AG04449 (cell line): ENCODE results near the gene SNTG2.

Source experiments
- CTCF ChIA-PET: fragments of 350-600 bp; formaldehyde crosslinking; extraction: SDS; loops from one replicate; lab custom pipeline; 2021; ENCODE audit warnings: antibody characterized with exemption; lab: Yijun Ruan, JAX
- POLR2A ChIA-PET: fragments of 400-600, 350-600 bp; formaldehyde crosslinking; extraction: SDS; loops from one replicate; lab custom pipeline; 2020; ENCODE audit warnings: antibody characterized with exemption, inconsistent platforms; lab: Yijun Ruan, JAX
- DNase-seq: peaks from one replicate; pipeline ENCODE4 v3.0.0-alpha.2; 2010; ENCODE audit warnings: low read depth, low spot score
- H3K4me3 ChIP-seq: 2 replicates; pipeline ENCODE4 v1.5.1; 2011; ENCODE audit warnings: low read depth, mild to moderate bottlenecking, control low read depth, low read length
- TF ChIP-seq, protein P1 (sequence below): IDR thresholded peaks from one replicate; pipeline ENCODE4 v1.5.1; 2011; ENCODE audit warnings: mild to moderate bottlenecking, moderate library complexity, low read length, control low read depth, inconsistent platforms; ENCODE audit not compliant: insufficient read depth; ENCODE audit errors: missing control alignments

Gene SNTG2

GRCh38 chr2:1246991-1247390 is 296.3 kb downstream of the SNTG2 start:
- no peak for DNase-seq
- no peak overlapping the region for H3K4me3 ChIP-seq
- ChIA-PET CTCF (no interaction called here), POLR2A (no interaction called here)
- TF ChIP-seq, protein P1, sequence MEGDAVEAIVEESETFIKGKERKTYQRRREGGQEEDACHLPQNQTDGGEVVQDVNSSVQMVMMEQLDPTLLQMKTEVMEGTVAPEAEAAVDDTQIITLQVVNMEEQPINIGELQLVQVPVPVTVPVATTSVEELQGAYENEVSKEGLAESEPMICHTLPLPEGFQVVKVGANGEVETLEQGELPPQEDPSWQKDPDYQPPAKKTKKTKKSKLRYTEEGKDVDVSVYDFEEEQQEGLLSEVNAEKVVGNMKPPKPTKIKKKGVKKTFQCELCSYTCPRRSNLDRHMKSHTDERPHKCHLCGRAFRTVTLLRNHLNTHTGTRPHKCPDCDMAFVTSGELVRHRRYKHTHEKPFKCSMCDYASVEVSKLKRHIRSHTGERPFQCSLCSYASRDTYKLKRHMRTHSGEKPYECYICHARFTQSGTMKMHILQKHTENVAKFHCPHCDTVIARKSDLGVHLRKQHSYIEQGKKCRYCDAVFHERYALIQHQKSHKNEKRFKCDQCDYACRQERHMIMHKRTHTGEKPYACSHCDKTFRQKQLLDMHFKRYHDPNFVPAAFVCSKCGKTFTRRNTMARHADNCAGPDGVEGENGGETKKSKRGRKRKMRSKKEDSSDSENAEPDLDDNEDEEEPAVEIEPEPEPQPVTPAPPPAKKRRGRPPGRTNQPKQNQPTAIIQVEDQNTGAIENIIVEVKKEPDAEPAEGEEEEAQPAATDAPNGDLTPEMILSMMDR: no peak

- TF ChIP-seq, protein P1: no peak
- DNase-seq: no peak
- H3K4me3 ChIP-seq: no peak overlapping the region
- ChIA-PET POLR2A (no interaction called here), CTCF (interaction anchor here (1.1 kb wide), 1 partner anchor 14 kb away, joined by 3 read pairs; no protein-coding TSS in a partner anchor)
Observed at GRCh38 chr2:1248187-1248586, 297.5 kb downstream of the SNTG2 start.

GRCh38 chr2:1249897-1250687 is 299.4 kb downstream of the SNTG2 start:
- no peak for DNase-seq
- ChIA-PET CTCF (no interaction called here), POLR2A (no interaction called here)

DNA sequence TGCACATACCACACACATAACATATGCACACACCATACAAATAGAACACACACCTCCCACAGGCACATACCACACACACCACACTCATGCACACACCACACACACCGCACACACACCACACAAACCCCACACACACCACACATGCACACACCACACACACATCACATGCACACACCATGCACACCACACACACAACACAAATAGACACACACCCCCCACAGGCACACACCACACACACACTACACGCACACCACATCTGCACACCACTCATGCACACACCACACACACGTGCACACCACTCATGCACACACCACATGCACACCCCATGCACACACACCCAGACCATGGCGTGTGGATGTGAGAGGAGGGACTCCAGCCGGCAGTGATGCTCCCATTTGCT is 300.9 kb downstream of the SNTG2 start:
- H3K4me3 ChIP-seq: no peak overlapping the region
- TF ChIP-seq, protein P1: no peak
- ChIA-PET POLR2A (no interaction called here), CTCF (no interaction called here)
- no peak for DNase-seq

More at GRCh38 chr2:1249897-1250687, 299.4 kb downstream of the SNTG2 start:
- TF ChIP-seq, protein P1: no peak
- no peak overlapping the region for H3K4me3 ChIP-seq

GRCh38 chr2:1253629-1254028 is 303.0 kb downstream of the SNTG2 start:
- TF ChIP-seq, protein P1: no peak

DNA sequence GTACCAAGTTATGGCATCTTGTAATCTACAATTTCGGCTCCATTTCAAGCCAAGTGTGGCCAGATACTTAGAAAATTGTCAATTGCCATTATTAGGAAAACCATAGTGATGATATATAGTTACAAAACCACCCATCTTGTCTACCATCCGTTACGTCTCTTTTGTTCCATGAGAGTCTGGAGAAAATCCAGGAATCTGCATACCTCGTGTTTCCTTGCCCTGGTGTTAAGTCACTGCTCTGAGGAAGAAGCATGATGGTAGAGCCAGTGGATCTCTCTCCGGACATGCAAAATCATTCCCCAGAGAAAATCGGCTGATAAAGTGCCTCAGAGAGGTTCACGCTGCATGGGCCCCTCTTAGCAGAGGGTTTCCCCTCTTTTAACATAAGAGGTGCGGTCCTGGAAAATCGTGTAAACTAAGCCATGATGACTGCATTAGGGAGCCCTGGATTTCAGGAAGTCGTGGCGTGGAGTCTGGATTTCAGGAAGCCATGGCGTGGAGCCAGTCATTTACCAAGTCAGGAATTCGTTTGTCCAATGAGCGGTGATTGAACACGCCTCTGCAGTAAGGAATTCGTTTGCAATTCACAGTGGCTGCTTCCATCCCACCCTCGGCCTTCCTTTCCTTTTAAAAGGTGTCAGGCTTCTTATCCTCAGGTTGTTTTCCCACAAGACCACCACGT is 304.2 kb downstream of the SNTG2 start:
- CTCF ChIA-PET: no interaction called here
- no peak overlapping the region for H3K4me3 ChIP-seq
- TF ChIP-seq, protein P1: no peak
- POLR2A ChIA-PET: no interaction called here
- DNase-seq: no peak

More at GRCh38 chr2:1253629-1254028, 303.0 kb downstream of the SNTG2 start:
- H3K4me3 ChIP-seq: no peak overlapping the region
- ChIA-PET POLR2A (no interaction called here), CTCF (no interaction called here)
- DNase-seq: no peak
